Bronchus fibroblast of lung (primary cell): ENCODE results near the gene SLCO4A1. TPM values are rescaled to one million over a fixed set of nuclear protein-coding genes. Genes with fewer than 3 reads are reported as not detected.

ENCODE experiments used
- total RNA-seq: library from RNA; depleted of rRNA; stranded (reverse); fragments of >200 nt; gene quantifications from 2 replicates; pipeline ENCODE4 v1.2.3, GENCODE V29; 2015

Gene SLCO4A1, protein sequence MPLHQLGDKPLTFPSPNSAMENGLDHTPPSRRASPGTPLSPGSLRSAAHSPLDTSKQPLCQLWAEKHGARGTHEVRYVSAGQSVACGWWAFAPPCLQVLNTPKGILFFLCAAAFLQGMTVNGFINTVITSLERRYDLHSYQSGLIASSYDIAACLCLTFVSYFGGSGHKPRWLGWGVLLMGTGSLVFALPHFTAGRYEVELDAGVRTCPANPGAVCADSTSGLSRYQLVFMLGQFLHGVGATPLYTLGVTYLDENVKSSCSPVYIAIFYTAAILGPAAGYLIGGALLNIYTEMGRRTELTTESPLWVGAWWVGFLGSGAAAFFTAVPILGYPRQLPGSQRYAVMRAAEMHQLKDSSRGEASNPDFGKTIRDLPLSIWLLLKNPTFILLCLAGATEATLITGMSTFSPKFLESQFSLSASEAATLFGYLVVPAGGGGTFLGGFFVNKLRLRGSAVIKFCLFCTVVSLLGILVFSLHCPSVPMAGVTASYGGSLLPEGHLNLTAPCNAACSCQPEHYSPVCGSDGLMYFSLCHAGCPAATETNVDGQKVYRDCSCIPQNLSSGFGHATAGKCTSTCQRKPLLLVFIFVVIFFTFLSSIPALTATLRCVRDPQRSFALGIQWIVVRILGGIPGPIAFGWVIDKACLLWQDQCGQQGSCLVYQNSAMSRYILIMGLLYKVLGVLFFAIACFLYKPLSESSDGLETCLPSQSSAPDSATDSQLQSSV
- 0.17 and 0.74 TPM in 2 replicates for total RNA-seq

DNA sequence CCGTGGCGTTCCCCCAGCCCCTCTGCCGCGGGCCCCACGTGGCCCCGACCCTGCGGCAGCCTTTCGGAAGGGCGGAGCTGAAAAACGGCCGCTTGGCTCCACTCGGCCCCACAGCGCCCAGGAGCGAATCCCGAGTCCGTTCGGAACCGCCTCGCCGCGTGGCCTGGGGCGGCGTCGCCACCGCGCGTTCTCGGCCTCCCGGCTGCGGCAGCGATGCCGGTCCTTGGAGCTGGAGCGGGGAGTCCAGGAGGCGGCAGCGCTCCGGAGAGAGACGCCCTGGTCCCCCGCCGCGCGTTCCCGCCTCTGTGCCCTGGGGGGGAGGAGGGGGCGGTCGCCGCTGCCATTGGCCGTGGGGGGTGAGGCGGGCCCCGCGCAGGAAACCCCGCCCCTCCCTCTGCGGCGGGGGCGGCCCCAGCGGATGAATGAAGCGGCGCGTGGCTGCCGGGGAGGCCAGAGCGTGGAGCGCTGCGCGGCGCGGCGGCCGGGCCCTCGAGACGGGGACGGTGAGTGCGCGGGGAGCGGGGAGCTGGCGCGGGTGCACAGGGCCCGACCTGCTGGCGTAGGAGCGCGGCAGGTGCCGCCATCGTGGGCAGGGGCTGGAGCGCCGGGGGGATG lies at the start of gene SLCO4A1:
SLCO4A1 (plus strand) TSS at position 453 of the 615 bp plus-strand sequence. CDS start 13,952 bp downstream, outside the sequence.

DNA sequence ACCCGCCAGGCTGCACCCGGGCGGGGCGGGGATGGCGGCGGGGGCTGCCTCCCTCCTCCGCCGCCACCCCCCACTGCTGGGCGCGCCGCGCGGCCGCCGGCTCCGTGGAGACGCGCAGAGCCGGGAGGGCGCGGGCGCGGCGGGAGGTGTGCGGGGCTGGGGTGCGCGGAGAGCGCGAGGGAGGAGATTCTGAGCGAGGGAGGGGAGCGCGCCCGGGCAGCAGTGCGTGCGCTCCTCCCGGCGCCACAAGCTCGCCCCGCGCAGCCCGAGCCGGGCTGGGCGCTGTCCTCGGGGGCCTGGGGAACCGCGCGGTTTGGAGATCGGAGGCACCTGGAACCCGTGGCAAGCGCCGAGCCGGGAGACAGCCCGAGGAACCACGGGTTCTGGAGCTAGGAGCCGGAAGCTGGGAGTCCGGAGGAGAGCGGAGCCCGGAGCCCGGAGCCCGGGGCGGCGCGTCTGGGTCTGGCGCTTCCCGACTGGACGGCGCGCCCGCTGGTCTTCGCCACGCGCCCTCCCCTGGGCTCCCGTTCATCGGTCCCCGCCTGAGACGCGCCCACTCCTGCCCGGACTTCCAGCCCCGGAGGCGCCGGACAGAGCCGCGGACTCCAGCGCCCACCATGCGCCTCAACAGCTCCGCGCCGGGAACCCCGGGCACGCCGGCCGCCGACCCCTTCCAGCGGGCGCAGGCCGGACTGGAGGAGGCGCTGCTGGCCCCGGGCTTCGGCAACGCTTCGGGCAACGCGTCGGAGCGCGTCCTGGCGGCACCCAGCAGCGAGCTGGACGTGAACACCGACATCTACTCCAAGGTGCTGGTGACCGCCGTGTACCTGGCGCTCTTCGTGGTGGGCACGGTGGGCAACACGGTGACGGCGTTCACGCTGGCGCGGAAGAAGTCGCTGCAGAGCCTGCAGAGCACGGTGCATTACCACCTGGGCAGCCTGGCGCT lies 66.6 kb downstream of the SLCO4A1 start, which contains the start of gene NTSR1:
NTSR1 (plus strand) TSS at position 246 of the 946 bp plus-strand sequence; CDS start at position 618, 372 bp downstream.

Other genes with a start within 250 kb of the SLCO4A1 start
- gene CABLES2, start 235.2 kb upstream of the SLCO4A1 start, total RNA-seq: 5.5 and 5.8 TPM in 2 replicates
- not detected in 2 replicates for gene RBBP8NL, start 215.0 kb upstream of the SLCO4A1 start, total RNA-seq
- gene GATA5, start 166.5 kb upstream of the SLCO4A1 start, total RNA-seq: not detected in 2 replicates
- gene NTSR1, start 66.3 kb downstream of the SLCO4A1 start, total RNA-seq: 0.17 TPM in 1 of 2 replicates, not detected in the other
- gene MRGBP, start 154.0 kb downstream of the SLCO4A1 start, total RNA-seq: 14.0 and 16.3 TPM in 2 replicates
- gene OGFR, start 162.3 kb downstream of the SLCO4A1 start, total RNA-seq: 37.8 and 38.9 TPM in 2 replicates
- gene COL9A3, start 174.5 kb downstream of the SLCO4A1 start, total RNA-seq: 2.7 and 3.0 TPM in 2 replicates
- 6.4 and 7.7 TPM in 2 replicates for gene TCFL5, start 219.3 kb downstream of the SLCO4A1 start, total RNA-seq